Stimulated activated CD4-positive, alpha-beta T cell treated with anti-CD3 and anti-CD28 coated beads, Interleukin-1b, Interleukin-23, amount 100 ng/mL, for 48 hours (primary cell): ENCODE results near the gene REEP6.

Experiments
- DNase-seq: peaks from one replicate; pipeline ENCODE4 v3.0.0-alpha.2; 2020

The REEP6 gene

DNA sequence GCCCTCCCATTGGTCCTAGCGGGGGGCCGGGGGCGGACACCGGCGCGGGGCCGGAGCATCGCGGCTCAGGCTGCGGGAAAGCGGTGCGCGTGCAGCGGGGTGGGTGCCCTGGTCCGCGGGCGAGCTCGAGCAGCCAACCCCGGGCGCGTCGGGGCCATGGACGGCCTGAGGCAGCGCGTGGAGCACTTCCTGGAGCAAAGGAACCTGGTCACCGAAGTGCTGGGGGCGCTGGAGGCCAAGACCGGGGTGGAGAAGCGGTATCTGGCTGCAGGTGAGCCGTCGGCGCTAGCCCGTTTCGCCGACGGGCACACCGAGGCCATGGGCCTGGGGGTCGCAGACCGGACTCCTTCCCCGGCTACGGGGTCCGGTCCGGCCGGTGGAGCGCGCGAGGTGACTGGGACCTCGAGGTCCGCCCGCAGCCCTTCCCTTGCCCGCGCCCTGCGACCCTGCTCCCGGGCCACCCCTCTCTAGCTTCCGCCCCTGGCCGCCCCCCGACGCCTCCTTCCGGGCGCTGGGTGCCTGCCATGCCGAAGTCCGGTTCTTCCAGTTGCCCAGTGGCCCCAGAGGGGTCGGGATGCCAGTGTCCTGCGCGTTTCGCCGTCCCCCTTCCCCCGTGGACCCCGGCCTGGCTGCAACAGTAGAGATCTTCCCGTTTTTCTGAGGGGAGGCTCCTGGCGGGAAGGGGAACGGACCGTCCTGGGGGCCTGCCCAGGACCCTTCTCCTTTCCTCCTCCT lies at the start of gene REEP6:
TSS of gene REEP6 (plus strand) at position 68 of the 735 bp plus-strand sequence. CDS start at position 157, 89 bp downstream.
- no peak for DNase-seq

DNA sequence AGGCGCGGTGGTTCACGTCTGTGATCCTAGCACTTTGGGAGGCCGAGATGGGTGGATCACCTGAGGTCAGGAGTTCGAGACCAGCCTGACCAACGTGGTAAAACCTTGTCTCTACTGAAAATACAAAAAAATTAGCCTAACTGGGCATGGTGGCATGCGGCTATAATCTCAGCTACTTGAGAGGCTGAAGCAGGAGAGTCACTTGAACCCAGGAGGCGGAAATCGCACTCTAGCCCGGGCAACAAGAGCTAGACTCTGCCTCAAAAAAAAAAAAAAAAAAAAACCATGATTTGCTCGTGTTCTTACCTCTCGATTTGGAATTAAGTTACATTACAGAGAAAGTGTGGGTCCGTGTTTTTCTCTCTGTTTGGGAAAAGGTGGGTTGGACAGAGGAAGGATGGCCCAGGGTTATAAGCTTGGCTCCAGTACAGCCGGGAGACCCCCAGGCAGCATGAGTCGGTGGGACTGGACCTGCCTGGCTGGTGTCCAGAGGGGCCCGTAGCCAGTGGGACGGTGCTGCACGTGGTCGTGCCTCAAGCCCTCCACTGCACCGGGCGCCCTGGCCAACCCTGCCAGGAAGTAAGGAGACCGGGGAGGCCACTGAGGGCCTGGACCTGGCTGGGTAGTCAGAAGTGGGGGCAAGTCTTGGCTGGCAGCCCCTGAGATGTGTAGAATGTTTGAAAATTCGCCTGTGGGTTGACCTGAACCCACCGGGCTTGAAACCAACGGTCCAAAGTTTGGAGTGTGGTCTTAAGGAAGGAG lies 49.1 kb upstream of the REEP6 start:
- DNase-seq = no peak

DNA sequence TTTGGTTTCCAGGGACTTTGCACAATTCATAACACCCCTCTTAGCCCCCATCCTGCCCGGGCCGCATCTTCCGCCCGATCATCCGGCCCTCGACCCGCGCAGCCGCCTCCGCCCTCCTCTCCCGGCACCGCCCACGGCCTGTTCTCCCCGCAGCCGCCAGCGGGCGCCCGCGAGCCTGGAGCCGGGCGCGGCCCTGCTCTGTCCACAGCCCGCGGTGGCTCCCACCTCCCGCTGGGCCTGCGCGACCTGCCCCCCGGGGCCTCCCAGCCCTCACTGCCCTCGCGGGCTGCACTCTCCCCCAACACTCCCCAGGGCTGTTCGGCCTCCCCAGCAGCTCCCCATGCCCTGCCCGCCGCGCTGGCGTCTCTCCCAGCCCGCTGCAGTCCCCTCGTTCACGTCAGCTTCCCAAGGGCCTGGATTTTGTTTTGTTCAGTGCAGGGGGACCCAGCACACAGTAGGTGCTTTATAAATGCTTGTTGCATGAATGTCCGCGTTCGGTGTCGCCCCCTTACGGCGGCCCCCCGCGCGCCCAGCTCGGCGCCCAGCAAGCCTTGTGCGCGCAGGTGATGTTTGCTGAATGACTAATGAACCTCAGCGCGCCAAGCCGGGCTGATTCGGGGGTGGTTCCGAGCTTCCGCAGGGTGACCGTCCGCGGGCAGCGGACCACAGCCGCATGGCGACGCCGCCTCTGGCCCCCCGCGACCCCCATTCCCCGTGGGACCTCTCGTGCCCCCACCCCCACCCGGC lies 45.6 kb upstream of the REEP6 start:
- peak; percentile 66 for DNase-seq

DNA sequence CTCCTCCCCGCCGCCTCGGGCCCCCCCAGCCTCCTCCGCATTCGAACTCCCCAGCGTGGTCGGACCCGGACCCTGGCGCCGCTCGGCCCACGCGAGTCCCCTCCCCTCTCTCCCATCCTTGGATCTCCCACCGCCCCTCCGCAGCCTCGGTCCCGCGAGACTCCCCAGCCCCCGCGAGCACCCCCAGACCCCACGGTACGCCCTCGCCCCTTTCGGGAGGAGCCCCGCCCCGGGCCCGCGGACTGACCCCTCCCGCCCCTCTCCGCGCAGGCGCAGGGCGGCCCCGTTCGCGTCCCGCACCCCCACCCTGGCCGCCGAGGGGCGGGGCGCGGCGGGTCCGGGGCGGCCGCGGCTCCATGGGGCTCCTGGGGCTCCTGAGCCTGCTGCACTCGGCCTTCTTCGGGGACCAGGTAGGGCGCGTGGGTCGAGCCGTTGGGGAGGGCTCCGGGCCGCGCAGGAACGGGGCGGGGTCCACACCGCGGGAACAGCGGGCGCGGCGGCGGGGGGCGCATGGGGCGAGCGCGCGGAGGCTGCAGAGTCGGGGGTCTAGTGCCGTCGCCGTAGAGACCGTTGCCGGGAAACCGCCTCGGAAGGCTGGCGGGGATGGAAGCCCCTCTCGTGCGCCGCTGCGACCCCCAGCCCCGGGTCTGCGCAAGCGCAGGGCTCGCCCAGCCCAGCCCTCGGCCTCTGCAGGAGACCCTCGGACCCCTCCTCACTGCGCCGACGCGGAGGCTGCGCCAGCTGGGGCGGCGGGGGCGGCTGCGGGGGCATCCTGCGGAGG lies 44.9 kb upstream of the REEP6 start:
- DNase-seq = no peak

DNA sequence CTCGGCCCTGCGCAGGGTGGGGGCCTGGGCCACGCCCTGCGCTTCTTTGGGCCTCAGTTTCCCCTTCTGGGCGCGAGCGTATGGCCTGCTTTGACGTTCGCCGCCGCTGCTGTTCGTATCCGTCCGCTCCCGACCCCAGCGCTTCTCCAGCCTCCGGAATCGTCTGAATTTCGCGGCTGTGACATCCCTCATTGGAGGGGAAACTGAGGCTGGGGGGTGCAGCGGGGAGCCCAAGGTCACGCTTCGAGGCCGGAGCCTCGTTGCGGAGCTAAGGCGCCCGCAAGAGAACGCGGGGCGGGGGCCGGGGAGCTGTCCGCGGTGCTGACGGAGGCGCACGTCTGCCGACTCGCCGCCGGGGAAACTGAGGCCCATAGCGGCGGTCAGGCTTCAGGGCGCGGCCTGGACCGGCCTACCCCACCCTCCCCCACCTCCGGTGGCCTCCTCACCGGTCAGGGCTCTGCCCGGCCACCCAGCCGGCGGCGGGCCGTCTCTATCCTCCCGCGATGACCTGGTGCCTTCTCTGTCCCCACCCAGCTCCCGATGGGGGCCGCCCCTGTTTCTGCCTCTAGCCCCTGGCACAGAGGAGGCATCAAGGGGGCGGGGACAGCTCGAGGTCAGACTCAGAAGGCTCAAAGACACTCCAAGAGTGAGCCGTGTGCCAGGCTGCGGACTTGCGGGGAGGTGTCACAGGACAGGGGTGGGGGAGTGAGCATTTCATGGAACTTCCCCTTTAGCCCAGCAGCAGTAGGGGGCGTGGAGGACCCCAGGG lies 44.1 kb upstream of the REEP6 start:
- DNase-seq = no peak

DNA sequence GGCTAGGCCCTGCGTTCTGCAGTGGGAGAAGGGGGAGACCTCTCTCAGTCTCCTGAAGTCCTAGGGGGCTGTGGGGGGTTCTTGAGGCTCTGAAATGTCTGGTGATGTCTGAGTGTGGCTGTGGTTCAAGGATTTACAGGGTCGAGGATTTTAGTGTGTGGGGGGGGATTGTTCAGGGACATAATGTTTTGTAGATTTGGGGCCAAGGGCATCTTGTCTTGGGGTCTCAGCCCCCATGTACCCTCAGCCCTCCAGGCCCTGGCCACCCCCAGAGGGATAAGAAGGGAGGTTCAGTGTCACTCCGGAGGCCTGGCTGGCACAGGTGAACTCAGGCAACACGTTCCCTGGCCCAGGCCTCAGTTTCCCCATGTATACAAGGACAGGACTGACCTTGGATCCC lies 43.5 kb upstream of the REEP6 start:
- no peak for DNase-seq

DNA sequence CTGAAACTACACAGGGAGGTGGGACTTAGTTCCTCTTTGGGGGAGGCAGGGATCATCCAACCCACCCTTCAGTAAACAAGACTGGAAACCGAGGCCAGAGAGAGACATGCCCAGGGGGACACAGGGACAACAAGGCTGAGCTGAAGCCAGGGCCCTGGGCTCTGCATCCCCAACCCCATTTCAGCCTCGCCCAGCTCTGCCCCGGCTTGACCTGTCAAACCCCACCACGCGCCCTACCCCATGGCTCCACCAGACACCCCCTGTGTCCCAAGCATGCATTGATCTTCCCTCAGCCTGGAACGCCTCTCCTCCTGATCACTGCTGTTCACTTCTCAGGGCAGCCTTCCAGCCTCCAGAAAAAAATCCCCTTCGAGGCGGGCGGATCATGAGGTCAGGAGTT lies 43.0 kb upstream of the REEP6 start:
- no peak for DNase-seq

DNA sequence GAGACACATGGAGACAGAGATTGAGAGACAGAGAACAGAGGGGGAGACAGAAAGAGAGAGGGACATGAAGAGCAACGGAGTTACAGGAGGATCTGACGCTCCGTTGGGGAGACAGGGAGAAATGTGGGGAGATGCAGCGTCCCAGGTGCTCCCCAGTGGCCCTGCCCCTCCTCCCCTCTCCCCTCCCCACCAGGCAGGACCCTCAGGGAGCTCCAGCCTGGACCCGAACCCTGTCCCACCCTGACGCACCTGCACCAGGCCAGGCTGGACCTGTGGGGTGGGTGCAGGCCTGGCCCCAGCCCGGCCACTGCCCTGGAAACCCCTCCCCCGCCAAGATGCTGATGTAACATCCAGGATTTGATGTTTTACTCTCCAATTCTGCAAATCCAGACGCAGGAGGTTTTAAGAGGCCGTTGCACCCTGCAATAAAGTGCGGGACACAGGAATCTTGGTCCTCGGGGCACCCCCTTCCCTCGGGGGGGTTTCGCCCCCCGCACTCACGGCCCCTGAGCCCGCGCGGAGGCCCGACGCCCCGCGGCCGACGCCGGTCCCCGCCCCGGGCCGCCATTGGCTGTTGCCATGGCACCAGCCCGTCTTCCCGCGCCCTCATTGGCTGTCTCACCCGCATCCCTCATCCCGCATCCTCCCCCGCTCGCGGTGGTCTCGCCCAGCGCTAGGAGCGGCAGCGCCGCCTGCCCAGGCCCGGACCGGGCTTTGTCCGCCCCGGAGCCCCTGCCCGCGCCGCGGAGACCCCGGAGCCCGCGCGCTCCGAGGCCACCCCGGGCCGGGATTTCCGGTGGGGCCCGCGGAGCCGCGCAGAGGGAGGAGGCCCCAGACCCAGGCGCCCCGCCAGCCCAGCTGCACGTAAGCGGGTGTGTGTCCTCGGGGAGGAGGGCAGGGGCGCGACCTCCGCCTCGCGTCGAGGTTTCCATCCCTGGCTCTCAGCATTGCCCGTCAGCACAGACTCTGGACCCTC lies 41.2 kb upstream of the REEP6 start, which contains the start of gene APC2:
TSS of gene APC2 (plus strand) at position 655 of the 976 bp plus-strand sequence. CDS start 2,881 bp downstream, outside the sequence.
- DNase-seq = no peak

DNA sequence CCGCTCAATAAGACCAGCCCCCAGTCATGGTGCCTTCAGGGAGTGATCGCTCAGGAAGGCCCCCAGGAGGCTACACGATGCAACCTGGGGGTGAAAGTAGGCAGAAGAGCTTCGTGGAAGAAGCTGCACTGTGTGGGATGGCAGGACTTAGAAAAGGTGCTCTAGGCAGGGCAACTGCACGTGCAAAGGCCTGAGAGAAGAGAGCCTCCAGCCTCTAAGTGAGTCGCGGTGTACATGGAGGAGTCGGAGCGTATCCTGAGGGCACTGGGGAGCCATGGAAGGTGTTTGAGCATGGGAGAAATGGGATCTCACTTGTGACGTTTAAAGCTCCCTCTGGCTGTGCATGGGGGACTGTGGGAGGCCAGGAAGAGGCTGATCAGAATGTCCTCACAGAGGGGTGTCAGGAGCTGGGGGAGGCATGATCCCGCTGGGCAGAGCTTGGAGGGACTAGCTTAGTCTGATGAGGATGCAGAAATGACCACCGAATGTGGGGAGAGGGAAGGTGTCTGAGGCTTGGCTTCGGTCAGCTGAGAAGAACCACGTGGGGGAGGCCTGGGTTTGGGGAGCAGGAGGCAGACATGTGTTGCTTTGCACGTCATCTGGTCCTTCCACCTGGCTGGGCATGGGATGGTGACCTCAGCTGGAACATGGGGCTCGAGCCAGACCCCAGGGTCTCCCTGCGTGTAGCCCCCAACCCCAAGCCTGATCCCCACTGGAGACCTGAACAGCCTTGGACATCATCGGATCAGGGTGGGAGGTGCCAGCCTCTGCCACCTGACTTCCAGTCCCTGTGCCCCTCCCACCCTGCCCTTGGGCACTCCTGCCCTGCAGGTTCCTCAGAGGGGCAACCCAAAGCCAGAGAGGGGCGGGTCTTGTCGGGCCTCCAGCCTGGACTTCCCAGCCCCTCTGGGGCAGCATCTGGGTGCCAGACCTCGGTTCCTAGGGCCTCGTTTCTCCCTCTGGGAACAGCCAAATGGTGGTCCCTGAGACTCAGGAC lies 39.9 kb upstream of the REEP6 start:
- no peak for DNase-seq

DNA sequence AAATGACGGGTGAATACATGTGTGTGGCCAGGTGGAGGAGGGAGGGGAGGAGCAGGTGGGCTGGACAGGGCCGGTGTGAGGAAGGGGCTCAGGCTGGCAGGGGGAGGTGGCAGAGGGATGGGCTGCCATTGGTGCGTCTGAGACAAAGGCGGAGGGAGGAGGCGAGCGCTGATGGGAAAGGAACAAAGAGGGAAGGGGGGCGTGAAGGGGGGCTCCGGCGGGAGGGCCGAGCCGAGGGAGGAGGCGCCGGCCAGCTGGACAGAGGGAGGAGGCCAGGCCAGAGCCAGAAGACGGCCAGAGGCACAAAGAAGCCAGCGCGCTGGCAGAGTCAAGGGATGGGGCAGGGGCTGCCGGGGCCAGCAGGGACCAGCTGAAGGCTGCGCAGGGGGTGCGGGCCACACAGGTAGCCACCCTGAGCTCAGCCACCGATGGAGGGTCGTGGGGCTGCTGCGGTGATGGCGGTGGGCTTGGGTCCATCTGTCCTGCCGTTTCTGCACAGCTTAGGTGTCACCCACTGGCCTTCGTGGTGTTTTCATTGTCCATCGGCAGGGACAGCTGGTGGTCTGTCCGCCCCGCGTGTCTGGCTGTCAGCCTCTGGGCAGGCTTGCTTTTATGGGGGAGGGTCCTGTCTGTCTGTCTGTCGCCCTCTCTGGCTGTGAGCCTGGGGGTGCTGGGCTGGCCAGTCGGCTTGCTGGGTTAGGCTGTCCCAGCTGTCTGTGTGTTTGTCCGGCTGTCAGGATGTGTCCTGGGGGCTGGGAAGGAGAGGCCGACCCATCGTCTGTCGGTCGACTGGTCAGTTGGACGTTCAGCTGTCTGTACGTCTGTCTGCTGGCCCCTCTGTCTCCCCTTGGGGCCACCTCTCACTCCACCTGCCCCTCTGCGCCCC lies 38.8 kb upstream of the REEP6 start:
- DNase-seq = no peak

DNA sequence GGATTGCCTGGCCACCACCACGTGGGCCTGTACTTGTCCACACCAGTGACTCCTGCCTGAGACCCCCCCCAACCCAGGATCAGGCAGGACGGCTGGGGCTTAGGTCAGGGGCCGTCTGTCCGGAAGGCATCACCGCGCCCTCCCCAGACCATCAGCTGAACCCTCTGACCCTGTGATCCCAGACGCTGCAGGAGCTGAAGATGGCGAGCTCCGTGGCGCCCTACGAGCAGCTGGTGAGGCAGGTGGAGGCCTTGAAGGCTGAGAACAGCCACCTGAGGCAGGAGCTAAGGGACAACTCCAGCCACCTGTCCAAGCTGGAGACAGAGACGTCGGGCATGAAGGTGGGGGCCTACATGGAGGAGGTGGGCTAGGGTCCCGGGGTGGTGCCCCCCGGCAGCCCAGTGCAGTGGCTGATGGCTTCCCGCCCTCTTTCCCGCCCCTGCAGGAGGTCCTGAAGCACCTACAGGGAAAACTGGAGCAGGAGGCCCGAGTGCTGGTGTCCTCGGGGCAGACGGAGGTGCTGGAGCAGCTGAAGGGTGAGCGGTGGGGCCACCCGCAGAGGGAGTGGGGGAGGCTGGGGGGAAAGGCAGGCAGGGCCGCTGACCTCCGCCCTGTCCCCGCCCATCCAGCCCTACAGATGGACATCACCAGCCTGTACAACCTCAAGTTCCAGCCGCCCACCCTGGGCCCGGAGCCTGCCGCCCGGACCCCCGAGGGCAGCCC lies 38.0 kb upstream of the REEP6 start:
- DNase-seq = no peak

DNA sequence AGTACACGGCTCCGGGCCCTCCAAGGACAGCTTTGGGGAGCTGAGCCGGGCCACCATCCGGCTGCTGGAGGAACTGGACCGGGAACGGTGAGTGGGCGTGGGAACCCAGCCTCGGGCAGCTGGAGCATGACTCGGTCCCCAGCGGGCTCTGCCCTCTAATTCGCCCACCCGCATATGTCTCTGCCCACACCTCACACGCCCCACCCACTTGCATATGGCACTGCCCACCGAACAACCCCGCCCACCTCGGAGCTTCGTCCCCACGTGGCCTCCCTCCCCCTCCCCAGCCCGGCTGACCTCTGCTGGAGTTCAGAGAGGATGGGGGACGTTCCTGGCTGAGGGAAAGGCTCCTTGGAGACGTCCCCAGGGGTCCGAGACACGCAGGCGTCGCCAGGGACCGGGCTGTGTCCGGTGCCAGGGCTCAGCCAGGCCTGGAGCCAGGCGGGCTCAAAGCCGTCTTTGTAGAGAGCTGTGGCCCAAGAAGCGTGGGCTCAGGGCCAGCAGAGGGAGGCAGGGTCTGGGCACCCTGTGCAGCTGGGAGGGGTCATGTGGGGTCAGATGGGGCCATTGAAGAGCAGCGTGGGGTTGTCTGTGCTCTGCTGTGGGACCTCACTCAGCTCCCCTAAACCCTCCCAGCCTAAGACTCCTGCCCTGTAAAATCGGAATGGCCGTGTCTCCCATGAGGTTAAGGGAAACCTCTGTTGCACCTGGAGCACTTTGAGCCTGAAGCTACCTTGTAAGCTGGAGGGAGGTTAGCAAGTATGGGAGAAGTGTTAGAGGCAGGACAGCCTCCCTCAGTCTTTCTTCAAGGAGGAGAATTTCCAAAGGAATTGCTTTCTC lies 37.2 kb upstream of the REEP6 start:
- DNase-seq = no peak

DNA sequence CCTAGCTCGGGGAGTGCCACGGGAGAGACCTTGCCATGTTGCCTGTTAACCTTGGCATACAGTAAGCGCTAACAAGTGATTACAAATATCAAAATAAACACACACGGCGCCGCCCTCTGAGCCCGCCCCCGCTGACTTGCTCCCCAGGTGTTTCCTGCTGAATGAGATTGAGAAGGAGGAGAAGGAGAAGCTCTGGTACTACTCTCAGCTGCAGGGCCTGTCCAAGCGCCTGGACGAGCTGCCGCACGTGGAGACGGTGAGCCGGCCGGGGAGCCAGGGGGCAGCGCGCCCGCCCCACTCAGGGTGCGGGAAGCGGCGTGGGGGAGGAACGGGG lies 36.0 kb upstream of the REEP6 start:
- DNase-seq = no peak

DNA sequence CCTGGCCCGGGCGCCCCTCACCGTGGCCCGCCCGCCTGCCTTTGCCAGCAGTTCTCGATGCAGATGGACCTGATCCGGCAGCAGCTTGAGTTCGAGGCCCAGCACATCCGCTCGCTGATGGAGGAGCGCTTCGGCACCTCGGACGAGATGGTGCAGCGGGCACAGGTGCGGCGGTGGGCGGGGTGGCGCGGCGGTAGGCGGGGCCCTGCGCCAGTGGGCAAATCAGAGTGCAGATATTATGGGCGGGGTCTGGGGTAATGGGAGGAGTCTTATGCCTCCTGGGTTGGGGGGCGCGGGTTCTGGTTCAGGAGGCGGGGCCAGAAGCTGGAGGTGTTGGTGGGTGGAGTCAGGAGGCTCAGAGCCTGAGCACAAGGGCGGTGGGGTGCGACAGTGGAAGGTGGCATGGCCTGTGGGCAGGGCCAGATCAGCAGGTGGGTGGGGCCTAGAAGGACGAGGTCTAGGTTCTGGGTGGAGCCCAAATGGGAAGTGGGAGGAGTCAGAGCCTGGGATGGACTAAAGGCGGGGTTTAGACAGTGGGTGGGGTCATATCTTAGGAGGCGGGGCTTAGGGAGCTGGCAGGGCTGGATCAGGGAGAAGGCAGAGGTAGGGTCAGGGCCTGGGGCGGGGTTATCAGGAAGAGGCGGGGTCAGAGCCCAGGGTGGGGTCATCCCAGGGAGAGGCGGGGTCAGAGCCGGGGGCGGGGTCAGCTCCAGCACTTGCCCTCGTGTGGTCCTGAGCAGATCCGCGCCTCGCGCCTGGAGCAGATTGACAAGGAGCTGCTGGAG lies 35.5 kb upstream of the REEP6 start:
- peak; percentile 80 for DNase-seq

DNA sequence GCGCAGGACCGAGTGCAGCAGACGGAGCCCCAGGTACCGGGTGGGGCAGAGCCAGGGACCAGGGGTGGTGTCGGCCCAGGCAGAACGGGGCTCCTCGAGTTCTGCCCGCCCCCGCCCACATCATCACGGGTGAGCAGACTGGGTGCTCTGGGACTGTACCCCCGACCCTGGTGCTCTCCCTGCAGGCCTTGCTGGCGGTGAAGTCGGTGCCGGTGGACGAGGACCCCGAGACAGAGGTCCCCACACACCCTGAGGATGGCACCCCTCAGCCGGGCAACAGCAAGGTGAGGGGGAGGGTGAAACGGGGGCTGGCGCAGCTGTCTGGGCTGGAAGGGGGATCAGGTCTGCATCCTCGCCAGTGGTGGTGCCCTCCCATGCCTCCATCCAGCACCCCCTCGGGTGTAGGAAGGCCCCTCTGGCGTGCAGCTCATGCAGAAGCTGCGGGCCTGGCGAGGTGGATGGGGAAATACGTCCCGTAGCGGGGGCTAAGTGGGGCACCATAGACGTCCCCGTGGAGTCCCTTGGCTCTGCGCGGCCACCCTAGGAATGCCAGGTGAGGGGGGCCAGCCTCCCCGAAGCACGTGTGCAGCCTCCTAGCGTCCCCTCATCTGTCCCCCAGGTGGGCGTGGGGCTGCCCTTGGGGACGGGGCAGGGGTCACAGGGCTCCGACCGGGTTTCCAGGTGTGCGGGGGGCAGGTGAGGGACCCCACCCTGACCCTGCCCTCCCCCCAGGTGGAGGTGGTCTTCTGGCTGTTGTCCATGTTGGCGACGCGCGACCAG lies 34.7 kb upstream of the REEP6 start:
- DNase-seq = no peak
